ENCODE data around the gene ZC3HAV1.
"Not testable (repeated sequence)": the region's sequence is repeated elsewhere in the genome, so short reads cannot be mapped to it uniquely, and the experiment has no call there.

Gene ZC3HAV1

DNA sequence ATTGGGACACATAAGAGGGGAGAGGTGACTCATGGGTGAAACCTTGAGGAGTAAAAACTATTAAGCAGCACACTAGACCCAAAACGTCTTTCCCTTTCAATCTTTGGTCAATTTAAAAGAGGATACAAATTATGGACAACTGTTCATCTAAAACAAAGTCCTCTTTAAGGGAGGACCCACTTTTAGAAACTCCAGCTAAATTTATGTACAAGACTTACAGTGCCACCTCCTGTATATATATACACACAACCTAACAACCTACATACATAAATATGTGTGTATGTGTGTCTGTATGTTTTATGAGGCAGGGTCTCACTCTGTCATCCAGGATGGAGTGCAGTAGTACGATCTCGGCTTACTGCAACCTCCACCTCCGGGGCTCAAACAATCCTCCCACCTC lies 18.1 kb upstream of the ZC3HAV1 start:
- Histone ChIP-seq H3K9me3 (ENCODE audit: control insufficient read depth, insufficient read depth, low read depth, low read length) (no peaks in the 10 kb centered on the region), H3K36me3 (ENCODE audit: control insufficient read depth in 2 of 2, insufficient read depth in 1 of 2, low read length in 2 of 2) (no peaks in the 10 kb centered on the region), H3K27ac (ENCODE audit: extremely low read depth, low read depth, low read length) (no peak overlapping the region), H3K4me3 (ENCODE audit: low read depth, low read length) (no peak overlapping the region), H3K4me1 (ENCODE audit: control insufficient read depth, insufficient read depth, low read length) (no peaks in the 10 kb centered on the region)
- ChIA-PET CTCF (interaction anchor here (0.7 kb wide), 1 partner anchor 241 kb away, joined by 4 read pairs; no protein-coding TSS in a partner anchor), POLR2A (no interaction called here)
- TF ChIP-seq ZNF677 (tag by site-specific recombination; IDR thresholded peaks at IDR 0.05) (no peak), ZNF707 (tag by site-specific recombination; IDR thresholded peaks at IDR 0.05) (no peak), ZNF624 (tag by site-specific recombination; IDR thresholded peaks at IDR 0.05) (no peak), ZNF423 (tag by site-specific recombination; IDR thresholded peaks at IDR 0.05) (no peak), ZNF366 (tag by site-specific recombination; conservative IDR thresholded peaks at IDR 0.05) (no peak), ZNF26 (tag by site-specific recombination; IDR thresholded peaks at IDR 0.05) (no peak), ZNF701 (tag by site-specific recombination; IDR thresholded peaks at IDR 0.05) (no peak), ZNF692 (tag by site-specific recombination; IDR thresholded peaks at IDR 0.05) (peak; percentile 52; the same call in 1 of the 2 replicates), ZNF24 (tag by site-specific recombination; IDR thresholded peaks at IDR 0.05) (no peak), ZNF23 (tag by site-specific recombination; IDR thresholded peaks at IDR 0.05; ENCODE audit: borderline replicate concordance) (no peak), ZNF654 (tag by site-specific recombination; IDR thresholded peaks at IDR 0.05; ENCODE audit: low read depth) (peak; percentile 20; the same call in 1 of the 2 replicates), TRIM28 (IDR thresholded peaks at IDR 0.05; ENCODE audit: borderline replicate concordance, low read length) (no peak), ZNF530 (tag by site-specific recombination; IDR thresholded peaks at IDR 0.05; ENCODE audit: low read depth) (no peak), HOXC10 (CRISPR knock-in tag; IDR thresholded peaks at IDR 0.05) (no peak), ZNF324 (tag by site-specific recombination; IDR thresholded peaks at IDR 0.05) (no peak), PATZ1 (tag by site-specific recombination; IDR thresholded peaks at IDR 0.05) (no peak), ZNF148 (tag by site-specific recombination; IDR thresholded peaks at IDR 0.05; ENCODE audit: borderline replicate concordance) (no peak)

DNA sequence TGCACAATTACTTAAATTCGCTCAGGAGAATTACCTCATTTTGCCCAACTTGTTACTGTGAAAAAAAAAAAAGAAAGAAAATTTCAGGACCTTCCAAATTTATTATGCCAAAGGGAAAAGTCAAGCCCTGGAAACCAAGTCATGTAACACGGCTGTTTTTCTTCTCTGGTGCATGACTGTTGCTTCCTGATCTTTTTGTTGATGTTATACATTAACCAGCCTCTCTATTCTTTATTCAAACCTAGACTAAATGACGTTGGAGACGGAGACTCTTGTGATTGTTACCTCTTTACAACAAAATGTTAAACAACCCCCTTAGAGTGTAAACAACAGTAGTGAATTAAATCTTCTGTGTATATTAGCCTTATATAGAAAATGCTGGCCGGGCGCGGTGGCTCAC lies 16.1 kb upstream of the ZC3HAV1 start:
- Histone ChIP-seq H3K9me3 (ENCODE audit: control insufficient read depth, insufficient read depth, low read depth, low read length) (no peaks in the 10 kb centered on the region), H3K4me1 (ENCODE audit: control insufficient read depth, insufficient read depth, low read length) (no peaks in the 10 kb centered on the region), H3K4me3 (ENCODE audit: low read depth, low read length) (no peak overlapping the region), H3K36me3 (ENCODE audit: control insufficient read depth in 2 of 2, insufficient read depth in 1 of 2, low read length in 2 of 2) (no peaks in the 10 kb centered on the region), H3K27ac (ENCODE audit: extremely low read depth, low read depth, low read length) (no peak overlapping the region)
- ChIA-PET POLR2A (no interaction called here), CTCF (no interaction called here)
- no peak for TF ChIP-seq KLF16 (tag by site-specific recombination; IDR thresholded peaks at IDR 0.05)
- no peak for TF ChIP-seq BCL11A (tag by site-specific recombination; IDR thresholded peaks at IDR 0.05; ENCODE audit: low read depth)
- no peak for TF ChIP-seq ZNF624 (tag by site-specific recombination; IDR thresholded peaks at IDR 0.05)
- TF ChIP-seq WT1 (tag by site-specific recombination; IDR thresholded peaks at IDR 0.05): no peak
- no peak for TF ChIP-seq ZNF791 (tag by site-specific recombination; IDR thresholded peaks at IDR 0.05)
- no peak for TF ChIP-seq BCL6B (tag by site-specific recombination; IDR thresholded peaks at IDR 0.05)

DNA sequence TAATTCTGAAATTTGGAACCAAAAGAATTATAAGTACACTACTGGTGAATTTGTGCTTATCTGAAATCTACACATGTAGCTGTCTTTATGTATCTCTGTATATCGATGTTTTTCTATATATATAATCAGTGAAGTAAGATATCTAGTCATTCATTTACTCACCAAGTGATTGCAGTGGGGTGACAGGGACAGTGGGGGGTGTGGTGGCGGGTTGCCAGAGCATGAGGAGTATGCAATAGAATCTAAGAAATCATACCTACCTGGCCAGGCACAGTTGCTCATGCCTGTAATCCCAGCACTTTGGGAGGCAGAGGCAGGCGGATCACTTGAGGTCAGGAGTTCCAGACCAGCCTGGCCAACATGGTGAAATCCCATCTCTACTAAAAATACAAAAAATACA lies 15.5 kb upstream of the ZC3HAV1 start:
- H3K4me3 ChIP-seq (ENCODE audit: low read depth, low read length); H3K4me1 ChIP-seq (ENCODE audit: control insufficient read depth, insufficient read depth, low read length); H3K9me3 ChIP-seq (ENCODE audit: control insufficient read depth, insufficient read depth, low read depth, low read length); POLR2A ChIA-PET; H3K36me3 ChIP-seq (ENCODE audit: control insufficient read depth in 2 of 2, insufficient read depth in 1 of 2, low read length in 2 of 2); H3K27ac ChIP-seq (ENCODE audit: extremely low read depth, low read depth, low read length); CTCF ChIA-PET: not testable (repeated sequence)

All from HEK293 (cell line).